Esophagus squamous epithelium (tissue), 5 donors: ENCODE data around the gene CD40. TPM values are rescaled to one million over a fixed set of nuclear protein-coding genes. Genes with fewer than 3 reads are reported as not detected.

Experiments used
- DNase-seq: peaks from one replicate; lab custom pipeline; 2025; lab: John Stamatoyannopoulos, UW
- H3K27ac ChIP-seq, 4 donors: fragments of 200-600 bp; sonication (generic); one replicate each; pipeline ENCODE4 v1.5.1; 2016 to 2019; ENCODE audit warnings: mild to moderate bottlenecking in 1 of 4
- H3K27me3 ChIP-seq, 4 donors: fragments of 200-600 bp; sonication (generic); 1 replicate in 3 of 4; 2 replicates in 1 of 4; pipeline versions ENCODE4 v1.5.1 to v1.6.0; 2017 to 2021; ENCODE audit warnings: antibody characterized with exemption in 1 of 4
- H3K36me3 ChIP-seq, 3 donors: fragments of 200-600 bp; sonication (generic); one replicate each; pipeline ENCODE4 v1.5.1; 2016 to 2019
- H3K4me1 ChIP-seq, 3 donors: fragments of 200-600 bp; sonication (generic); one replicate each; pipeline ENCODE4 v1.5.1; 2017 to 2019
- H3K4me3 ChIP-seq, 4 donors: fragments of 200-600 bp; sonication (generic); 1 replicate in 3 of 4; 2 replicates in 1 of 4; pipeline ENCODE4 v1.5.1; 2016 to 2019; ENCODE audit warnings: mild to moderate bottlenecking in 2 of 4, moderate library complexity in 1 of 4
- H3K9me3 ChIP-seq, 3 donors: fragments of 200-600 bp; sonication (generic); one replicate each; pipeline ENCODE4 v1.5.1; 2016 to 2019
- POLR2A ChIP-seq, 4 donors: fragments of 450-650 bp; IDR thresholded peaks; one replicate each; pipeline ENCODE4 v1.6.1; 2017; ENCODE audit warnings: antibody characterized with exemption in 4 of 4, mild to moderate bottlenecking in 4 of 4, moderate library complexity in 3 of 4
- WGBS, 2 donors: methylation state at CpG; one replicate each; pipeline ENCODE4 v1.1.5; 2018; 5-methylcytosine and 5-hydroxymethylcytosine counted together
- intact Hi-C: fragments of 100-400 bp; cut with DNase I; formaldehyde crosslinking; loops from one replicate; pipeline ENCODE4 v1.15.0; 2022
- total RNA-seq, 4 donors: library from RNA; depleted of rRNA; stranded (reverse); fragments of >200 nt; gene quantifications; one replicate each; pipeline ENCODE4 v1.1.0, GENCODE V29; 2016
- TF ChIP-seq, protein P1 (sequence below), 6 experiments: fragments of 450-650 bp in 4 of 6; fragments of 200-600 bp in 2 of 6; sonication (generic) in 2 of 6; IDR thresholded peaks; one replicate each; pipeline ENCODE4 v1.5.1; 2016 to 2019; ENCODE audit warnings: antibody characterized with exemption in 6 of 6, mild to moderate bottlenecking in 4 of 6, moderate library complexity in 4 of 6
- donor health status: DM: yes; HTN: yes; CAD: no.

The CD40 gene
- total RNA-seq, 4 donors from 2014 or later, result 3.2 to 15.3 (median 10.2) TPM

DNA sequence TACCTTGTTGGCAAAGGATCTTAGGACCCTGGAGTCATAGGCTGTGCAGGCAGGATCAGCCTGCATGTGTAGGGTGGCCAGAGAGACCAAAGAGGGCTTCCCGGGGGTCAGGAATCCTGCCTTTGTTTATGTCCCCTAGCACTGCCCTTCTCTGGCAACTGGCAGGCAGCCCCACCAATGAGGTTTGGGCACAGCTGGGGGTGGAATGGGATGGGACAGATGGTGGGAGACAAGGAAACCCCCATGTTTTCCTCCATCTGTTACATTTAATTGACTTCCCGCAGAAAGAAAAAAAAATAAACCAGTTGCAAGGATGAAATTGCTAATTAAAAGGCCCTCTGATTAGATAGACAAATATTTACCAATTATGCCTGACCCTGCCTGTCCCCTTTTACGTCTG, 27.6 kb downstream of the CD40 start:
- TF ChIP-seq, protein P1, sequence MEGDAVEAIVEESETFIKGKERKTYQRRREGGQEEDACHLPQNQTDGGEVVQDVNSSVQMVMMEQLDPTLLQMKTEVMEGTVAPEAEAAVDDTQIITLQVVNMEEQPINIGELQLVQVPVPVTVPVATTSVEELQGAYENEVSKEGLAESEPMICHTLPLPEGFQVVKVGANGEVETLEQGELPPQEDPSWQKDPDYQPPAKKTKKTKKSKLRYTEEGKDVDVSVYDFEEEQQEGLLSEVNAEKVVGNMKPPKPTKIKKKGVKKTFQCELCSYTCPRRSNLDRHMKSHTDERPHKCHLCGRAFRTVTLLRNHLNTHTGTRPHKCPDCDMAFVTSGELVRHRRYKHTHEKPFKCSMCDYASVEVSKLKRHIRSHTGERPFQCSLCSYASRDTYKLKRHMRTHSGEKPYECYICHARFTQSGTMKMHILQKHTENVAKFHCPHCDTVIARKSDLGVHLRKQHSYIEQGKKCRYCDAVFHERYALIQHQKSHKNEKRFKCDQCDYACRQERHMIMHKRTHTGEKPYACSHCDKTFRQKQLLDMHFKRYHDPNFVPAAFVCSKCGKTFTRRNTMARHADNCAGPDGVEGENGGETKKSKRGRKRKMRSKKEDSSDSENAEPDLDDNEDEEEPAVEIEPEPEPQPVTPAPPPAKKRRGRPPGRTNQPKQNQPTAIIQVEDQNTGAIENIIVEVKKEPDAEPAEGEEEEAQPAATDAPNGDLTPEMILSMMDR (IDR thresholded peaks at IDR 0.05), result no peak
- TF ChIP-seq POLR2A (IDR thresholded peaks at IDR 0.05), result no peak
- intact Hi-C loops, result no loop called here
- no peak for DNase-seq
- Histone ChIP-seq H3K27ac (no peak overlapping the region), H3K9me3 (no peaks in the 10 kb centered on the region), H3K36me3 (no peaks in the 10 kb centered on the region), H3K4me1 (peaks cover 0 to 6% (median 0%) of the 10 kb centered on the region in 3 donors), H3K4me3 (no peak overlapping the region), H3K27me3 (peaks cover 0 to 39% (median 0%) of the 10 kb centered on the region in 4 donors)
- WGBS, 2 donors, result 61 to 68% methylated on average over 3 of the region's 3 CpGs

- Histone ChIP-seq H3K4me1 (peaks cover 0 to 6% (median 0%) of the 10 kb centered on the region in 3 donors), H3K27me3 (peaks cover 0 to 49% (median 0%) of the 10 kb centered on the region in 4 donors), H3K4me3 (no peak overlapping the region), H3K36me3 (no peaks in the 10 kb centered on the region), H3K27ac (no peak overlapping the region), H3K9me3 (no peaks in the 10 kb centered on the region)
- intact Hi-C loops, result no loop called here
- 72 to 82% methylated on average over 9 to 14 of the region's 14 CpGs for WGBS, 2 donors
- TF ChIP-seq, protein P1 (IDR thresholded peaks at IDR 0.05), result no peak
- TF ChIP-seq POLR2A (IDR thresholded peaks at IDR 0.05), result no peak
- DNase-seq, result no peak
Measured at GRCh38 chr20:46148313-46149208, 30.4 kb downstream of the CD40 start.

- intact Hi-C loops, result no loop called here
- H3K9me3 ChIP-seq, result no peaks in the 10 kb centered on the region
- no peaks in the 10 kb centered on the region for H3K36me3 ChIP-seq
- no peak for DNase-seq
- no peaks in the 10 kb centered on the region for H3K4me1 ChIP-seq
- TF ChIP-seq POLR2A (IDR thresholded peaks at IDR 0.05), result no peak
- TF ChIP-seq, protein P1 (IDR thresholded peaks at IDR 0.05), result no peak
- no peak overlapping the region for H3K4me3 ChIP-seq
- peaks cover 0 to 49% (median 0%) of the 10 kb centered on the region in 4 donors for H3K27me3 ChIP-seq
- H3K27ac ChIP-seq, result no peak overlapping the region
- WGBS, 2 donors, result 54 to 56% methylated on average over 1 to 3 of the region's 5 CpGs
Measured at GRCh38 chr20:46150943-46151342, 32.8 kb downstream of the CD40 start.

GRCh38 chr20:46151936-46152335, 33.8 kb downstream of the CD40 start:
- no peaks in the 10 kb centered on the region for H3K9me3 ChIP-seq
- H3K4me3 ChIP-seq, result no peak overlapping the region
- no peaks in the 10 kb centered on the region for H3K4me1 ChIP-seq
- no peak overlapping the region for H3K27ac ChIP-seq
- no peaks in the 10 kb centered on the region for H3K36me3 ChIP-seq
- WGBS, 2 donors, result 61 to 73% methylated on average over 2 to 4 of the region's 7 CpGs
- H3K27me3 ChIP-seq, result peaks cover 0 to 58% (median 0%) of the 10 kb centered on the region in 4 donors
- intact Hi-C loops, result no loop called here
- TF ChIP-seq, protein P1 (IDR thresholded peaks at IDR 0.05), result peak in 1 of 6 experiments; percentile 36
- TF ChIP-seq POLR2A (IDR thresholded peaks at IDR 0.05), result no peak
- no peak for DNase-seq
